ENCODE results near the gene CHAF1B.
"Not testable (repeated sequence)": the region's sequence is repeated elsewhere in the genome, so short reads cannot be mapped to it uniquely, and the experiment has no call there.

- TF ChIP-seq, protein P1, sequence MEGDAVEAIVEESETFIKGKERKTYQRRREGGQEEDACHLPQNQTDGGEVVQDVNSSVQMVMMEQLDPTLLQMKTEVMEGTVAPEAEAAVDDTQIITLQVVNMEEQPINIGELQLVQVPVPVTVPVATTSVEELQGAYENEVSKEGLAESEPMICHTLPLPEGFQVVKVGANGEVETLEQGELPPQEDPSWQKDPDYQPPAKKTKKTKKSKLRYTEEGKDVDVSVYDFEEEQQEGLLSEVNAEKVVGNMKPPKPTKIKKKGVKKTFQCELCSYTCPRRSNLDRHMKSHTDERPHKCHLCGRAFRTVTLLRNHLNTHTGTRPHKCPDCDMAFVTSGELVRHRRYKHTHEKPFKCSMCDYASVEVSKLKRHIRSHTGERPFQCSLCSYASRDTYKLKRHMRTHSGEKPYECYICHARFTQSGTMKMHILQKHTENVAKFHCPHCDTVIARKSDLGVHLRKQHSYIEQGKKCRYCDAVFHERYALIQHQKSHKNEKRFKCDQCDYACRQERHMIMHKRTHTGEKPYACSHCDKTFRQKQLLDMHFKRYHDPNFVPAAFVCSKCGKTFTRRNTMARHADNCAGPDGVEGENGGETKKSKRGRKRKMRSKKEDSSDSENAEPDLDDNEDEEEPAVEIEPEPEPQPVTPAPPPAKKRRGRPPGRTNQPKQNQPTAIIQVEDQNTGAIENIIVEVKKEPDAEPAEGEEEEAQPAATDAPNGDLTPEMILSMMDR (IDR thresholded peaks at IDR 0.05), result not testable (repeated sequence)
- TF ChIP-seq RAD21 (IDR thresholded peaks at IDR 0.05; ENCODE audit: low read length); TCF12 (IDR thresholded peaks at IDR 0.05); EZH2phosphoT487 (IDR thresholded peaks at IDR 0.05; ENCODE audit: borderline replicate concordance, low read depth); TEAD4 (IDR thresholded peaks at IDR 0.05; ENCODE audit: borderline replicate concordance, insufficient read depth); POLR2AphosphoS5 (IDR thresholded peaks at IDR 0.05; ENCODE audit: low read depth, low read length); EP300 (IDR thresholded peaks at IDR 0.05; ENCODE audit: borderline replicate concordance in 1 of 2, low read depth in 1 of 2, low read length in 1 of 2); RFX5 (IDR thresholded peaks at IDR 0.05; ENCODE audit: low read length): not testable (repeated sequence)
Observed at GRCh38 chr21:36342581-36342980, 42.6 kb upstream of the CHAF1B start.

Data from SK-N-SH (cell line).